Endodermal cell (in vitro differentiated cells): ENCODE data around the gene OR2T35. TPM values are rescaled to one million over a fixed set of nuclear protein-coding genes. Genes with fewer than 3 reads are reported as not detected.

Source experiments
- DNase-seq: peaks from one replicate; pipeline ENCODE4 v3.0.0-alpha.2; 2017
- H3K27ac ChIP-seq: 2 replicates; pipeline ENCODE4 v1.5.1; 2013; ENCODE audit warnings: mild to moderate bottlenecking, low read depth, low read length, moderate library complexity
- H3K27me3 ChIP-seq: 2 replicates; pipeline ENCODE4 v1.6.1; 2013; ENCODE audit warnings: mild to moderate bottlenecking, low read length, moderate library complexity; ENCODE audit not compliant: insufficient read depth, control insufficient read depth, poor library complexity, severe bottlenecking
- H3K36me3 ChIP-seq: 2 replicates; pipeline ENCODE4 v1.7.0; 2013; ENCODE audit warnings: mild to moderate bottlenecking, low read length, moderate library complexity; ENCODE audit not compliant: control insufficient read depth, insufficient read depth
- H3K4me1 ChIP-seq: one replicate; pipeline ENCODE4 v1.7.0; 2013; ENCODE audit warnings: low read length; ENCODE audit not compliant: control insufficient read depth, insufficient read depth
- H3K4me3 ChIP-seq: 2 replicates; pipeline ENCODE4 v1.5.1; 2013; ENCODE audit warnings: mild to moderate bottlenecking, low read length, moderate library complexity
- H3K9ac ChIP-seq: 2 replicates; pipeline ENCODE4 v1.6.1; 2013; ENCODE audit warnings: mild to moderate bottlenecking, low read length, moderate library complexity; ENCODE audit not compliant: poor library complexity, severe bottlenecking; ENCODE audit errors: extremely low read depth
- H3K9me3 ChIP-seq: 2 replicates; pipeline ENCODE4 v1.6.1; 2013; ENCODE audit warnings: mild to moderate bottlenecking, low read length, moderate library complexity; ENCODE audit not compliant: control insufficient read depth
- H3K27ac Mint-ChIP-seq: 2 replicates; pipeline ENCODE4 v1.8.0; 2020; ENCODE audit warnings: mixed read lengths
- H3K27me3 Mint-ChIP-seq: 2 replicates; pipeline ENCODE4 v1.8.0; 2021; ENCODE audit warnings: mild to moderate bottlenecking, mixed read lengths; ENCODE audit not compliant: insufficient read depth
- H3K36me3 Mint-ChIP-seq: 2 replicates; pipeline ENCODE4 v1.8.0; 2020; ENCODE audit warnings: low read depth, mixed read lengths
- H3K4me1 Mint-ChIP-seq: 2 replicates; pipeline ENCODE4 v1.8.0; 2020; ENCODE audit warnings: mixed read lengths
- H3K4me3 Mint-ChIP-seq: 2 replicates; pipeline ENCODE4 v1.8.0; 2020; ENCODE audit warnings: mild to moderate bottlenecking, moderate library complexity, mixed read lengths
- H3K9me3 Mint-ChIP-seq: 2 replicates; pipeline ENCODE4 v1.8.0; 2020; ENCODE audit warnings: mild to moderate bottlenecking, mixed read lengths
- WGBS, 2 experiments: methylation state at CpG; one replicate each; pipeline versions ENCODE4 v1.1.5 to v1.1.7; 2013; ENCODE audit warnings: missing lambda C conversion rate in 2 of 2, mixed read lengths in 1 of 2; ENCODE audit not compliant: insufficient coverage in 1 of 2, insufficient read length in 1 of 2; 5-methylcytosine and 5-hydroxymethylcytosine counted together
- total RNA-seq, 2 donors: library from RNA; stranded (reverse); fragmentation: NEBNext Ultra II Directional in 1 of 2; extraction: Animal tissue kit (Norgen Biotek cat#: 25700) in 1 of 2; gene quantifications; 2 replicates in 1 of 2; 3 replicates in 1 of 2; pipeline ENCODE4 v1.2.1, GENCODE V29; 2021
- TF ChIP-seq, protein P1 (sequence below): fragments of 200-600 bp; sonication (generic); conservative IDR thresholded peaks from 2 replicates; pipeline ENCODE4 v1.5.0; 2021; ENCODE audit warnings: antibody characterized with exemption, mild to moderate bottlenecking

OR2T35 gene
- total RNA-seq, 2 donors from 2014 or later, result not detected

DNA sequence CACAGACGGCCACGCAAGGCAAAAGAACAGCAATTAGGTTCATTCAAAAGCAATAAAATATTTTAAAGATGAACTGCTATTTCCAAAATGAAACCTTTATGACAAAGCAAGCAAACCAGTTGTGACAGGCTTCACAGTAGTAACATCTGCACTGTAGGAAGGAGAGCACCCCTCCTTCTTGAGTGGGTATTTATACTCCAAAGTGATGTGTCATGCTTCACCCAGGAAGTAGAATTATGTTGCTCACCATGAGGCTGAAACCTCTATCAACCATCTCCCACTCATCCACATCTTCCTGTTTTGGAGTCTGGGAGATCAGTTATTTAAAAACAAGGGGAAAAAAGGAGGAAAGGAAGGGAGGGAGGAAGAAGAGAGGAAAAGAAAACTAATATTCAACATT, 48.5 kb downstream of the OR2T35 start:
- Mint-ChIP-seq H3K4me1 (no peaks in the 10 kb centered on the region), H3K9me3 (peaks cover 76% of the 10 kb centered on the region), H3K36me3 (no peaks in the 10 kb centered on the region), H3K27ac (no peak overlapping the region), H3K4me3 (no peak overlapping the region), H3K27me3 (no peaks in the 10 kb centered on the region)
- Histone ChIP-seq H3K9me3 (peaks cover 79% of the 10 kb centered on the region), H3K36me3 (no peaks in the 10 kb centered on the region), H3K4me1 (no peaks in the 10 kb centered on the region), H3K4me3 (no peak overlapping the region), H3K9ac (no peak overlapping the region), H3K27me3 (no peaks in the 10 kb centered on the region), H3K27ac (no peak overlapping the region)
- no peak for DNase-seq
- 97% methylated on average over 2 of the region's 2 CpGs; no CpG with 5 or more reads in 1 of the 2 experiments for WGBS, 2 experiments
- TF ChIP-seq, protein P1, sequence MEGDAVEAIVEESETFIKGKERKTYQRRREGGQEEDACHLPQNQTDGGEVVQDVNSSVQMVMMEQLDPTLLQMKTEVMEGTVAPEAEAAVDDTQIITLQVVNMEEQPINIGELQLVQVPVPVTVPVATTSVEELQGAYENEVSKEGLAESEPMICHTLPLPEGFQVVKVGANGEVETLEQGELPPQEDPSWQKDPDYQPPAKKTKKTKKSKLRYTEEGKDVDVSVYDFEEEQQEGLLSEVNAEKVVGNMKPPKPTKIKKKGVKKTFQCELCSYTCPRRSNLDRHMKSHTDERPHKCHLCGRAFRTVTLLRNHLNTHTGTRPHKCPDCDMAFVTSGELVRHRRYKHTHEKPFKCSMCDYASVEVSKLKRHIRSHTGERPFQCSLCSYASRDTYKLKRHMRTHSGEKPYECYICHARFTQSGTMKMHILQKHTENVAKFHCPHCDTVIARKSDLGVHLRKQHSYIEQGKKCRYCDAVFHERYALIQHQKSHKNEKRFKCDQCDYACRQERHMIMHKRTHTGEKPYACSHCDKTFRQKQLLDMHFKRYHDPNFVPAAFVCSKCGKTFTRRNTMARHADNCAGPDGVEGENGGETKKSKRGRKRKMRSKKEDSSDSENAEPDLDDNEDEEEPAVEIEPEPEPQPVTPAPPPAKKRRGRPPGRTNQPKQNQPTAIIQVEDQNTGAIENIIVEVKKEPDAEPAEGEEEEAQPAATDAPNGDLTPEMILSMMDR, result no peak

- Mint-ChIP-seq H3K4me1 (no peaks in the 10 kb centered on the region), H3K27ac (no peak overlapping the region), H3K9me3 (peaks cover 81% of the 10 kb centered on the region), H3K27me3 (no peaks in the 10 kb centered on the region), H3K4me3 (no peak overlapping the region), H3K36me3 (no peaks in the 10 kb centered on the region)
- 66 to 68% methylated on average over 5 of the region's 5 CpGs for WGBS, 2 experiments
- Histone ChIP-seq H3K27me3 (no peaks in the 10 kb centered on the region), H3K9me3 (peaks cover 88% of the 10 kb centered on the region), H3K36me3 (no peaks in the 10 kb centered on the region), H3K4me3 (no peak overlapping the region), H3K27ac (no peak overlapping the region), H3K9ac (no peak overlapping the region), H3K4me1 (no peaks in the 10 kb centered on the region)
- DNase-seq, result no peak
- TF ChIP-seq, protein P1, result no peak
Measured at GRCh38 chr1:248593226-248593625, 51.9 kb downstream of the OR2T35 start.

DNA sequence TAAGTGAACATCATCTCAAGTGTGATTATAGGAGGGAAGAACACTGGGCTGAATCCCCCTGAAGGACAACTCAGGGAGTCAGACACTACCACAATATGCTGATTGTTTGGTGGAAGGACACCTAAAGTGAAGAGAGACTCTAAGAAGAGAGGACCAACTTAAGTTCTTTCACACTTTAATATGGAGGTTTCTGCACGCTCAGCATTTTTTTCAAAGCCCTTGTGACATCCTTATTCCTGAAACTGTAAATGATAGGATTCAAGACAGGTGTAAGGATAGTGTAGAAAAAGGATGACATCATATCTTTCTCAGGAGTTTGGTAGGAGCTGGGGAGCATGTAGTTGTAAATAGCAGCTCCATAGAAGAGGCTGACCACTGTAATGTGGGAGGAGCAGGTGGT, 52.4 kb downstream of the OR2T35 start:
- H3K36me3 ChIP-seq, result no peaks in the 10 kb centered on the region
- H3K4me1 ChIP-seq, result no peaks in the 10 kb centered on the region
- no peaks in the 10 kb centered on the region for H3K27me3 ChIP-seq
- Mint-ChIP-seq H3K36me3 (no peaks in the 10 kb centered on the region), H3K4me3 (no peak overlapping the region), H3K27ac (no peak overlapping the region), H3K4me1 (no peaks in the 10 kb centered on the region), H3K27me3 (no peaks in the 10 kb centered on the region), H3K9me3 (peaks cover 86% of the 10 kb centered on the region)
- no peak overlapping the region for H3K9ac ChIP-seq
- no peak for DNase-seq
- H3K4me3 ChIP-seq, result no peak overlapping the region
- H3K9me3 ChIP-seq, result peaks cover 90% of the 10 kb centered on the region
- WGBS, 2 experiments, result 58 to 71% methylated on average over 1 of the region's 1 CpG
- TF ChIP-seq, protein P1, result no peak
- H3K27ac ChIP-seq, result no peak overlapping the region
